Endodermal cell (in vitro differentiated cells): ENCODE measurements around the gene ANKMY1. TPM values are rescaled to one million over a fixed set of nuclear protein-coding genes. Genes with fewer than 3 reads are reported as not detected.

Experiments
- DNase-seq: peaks from one replicate; pipeline ENCODE4 v3.0.0-alpha.2; 2017
- H3K27ac ChIP-seq: 2 replicates; pipeline ENCODE4 v1.5.1; 2013; ENCODE audit warnings: mild to moderate bottlenecking, low read depth, low read length, moderate library complexity
- H3K27me3 ChIP-seq: 2 replicates; pipeline ENCODE4 v1.6.1; 2013; ENCODE audit warnings: mild to moderate bottlenecking, low read length, moderate library complexity; ENCODE audit not compliant: insufficient read depth, control insufficient read depth, poor library complexity, severe bottlenecking
- H3K36me3 ChIP-seq: 2 replicates; pipeline ENCODE4 v1.7.0; 2013; ENCODE audit warnings: mild to moderate bottlenecking, low read length, moderate library complexity; ENCODE audit not compliant: control insufficient read depth, insufficient read depth
- H3K4me1 ChIP-seq: one replicate; pipeline ENCODE4 v1.7.0; 2013; ENCODE audit warnings: low read length; ENCODE audit not compliant: control insufficient read depth, insufficient read depth
- H3K4me3 ChIP-seq: 2 replicates; pipeline ENCODE4 v1.5.1; 2013; ENCODE audit warnings: mild to moderate bottlenecking, low read length, moderate library complexity
- H3K9ac ChIP-seq: 2 replicates; pipeline ENCODE4 v1.6.1; 2013; ENCODE audit warnings: mild to moderate bottlenecking, low read length, moderate library complexity; ENCODE audit not compliant: poor library complexity, severe bottlenecking; ENCODE audit errors: extremely low read depth
- H3K9me3 ChIP-seq: 2 replicates; pipeline ENCODE4 v1.6.1; 2013; ENCODE audit warnings: mild to moderate bottlenecking, low read length, moderate library complexity; ENCODE audit not compliant: control insufficient read depth
- H3K27ac Mint-ChIP-seq: 2 replicates; pipeline ENCODE4 v1.8.0; 2020; ENCODE audit warnings: mixed read lengths
- H3K27me3 Mint-ChIP-seq: 2 replicates; pipeline ENCODE4 v1.8.0; 2021; ENCODE audit warnings: mild to moderate bottlenecking, mixed read lengths; ENCODE audit not compliant: insufficient read depth
- H3K36me3 Mint-ChIP-seq: 2 replicates; pipeline ENCODE4 v1.8.0; 2020; ENCODE audit warnings: low read depth, mixed read lengths
- H3K4me1 Mint-ChIP-seq: 2 replicates; pipeline ENCODE4 v1.8.0; 2020; ENCODE audit warnings: mixed read lengths
- H3K4me3 Mint-ChIP-seq: 2 replicates; pipeline ENCODE4 v1.8.0; 2020; ENCODE audit warnings: mild to moderate bottlenecking, moderate library complexity, mixed read lengths
- H3K9me3 Mint-ChIP-seq: 2 replicates; pipeline ENCODE4 v1.8.0; 2020; ENCODE audit warnings: mild to moderate bottlenecking, mixed read lengths
- CTCF ChIP-seq: fragments of 200-600 bp; sonication (generic); conservative IDR thresholded peaks from 2 replicates; pipeline ENCODE4 v1.5.0; 2021; ENCODE audit warnings: antibody characterized with exemption, mild to moderate bottlenecking
- WGBS, 2 experiments: methylation state at CpG; one replicate each; pipeline versions ENCODE4 v1.1.5 to v1.1.7; 2013; ENCODE audit warnings: missing lambda C conversion rate in 2 of 2, mixed read lengths in 1 of 2; ENCODE audit not compliant: insufficient coverage in 1 of 2, insufficient read length in 1 of 2; 5-methylcytosine and 5-hydroxymethylcytosine counted together
- total RNA-seq, 2 donors: library from RNA; stranded (reverse); fragmentation: NEBNext Ultra II Directional in 1 of 2; extraction: Animal tissue kit (Norgen Biotek cat#: 25700) in 1 of 2; gene quantifications; 2 replicates in 1 of 2; 3 replicates in 1 of 2; pipeline ENCODE4 v1.2.1, GENCODE V29; 2021

Gene ANKMY1
- total RNA-seq, 2 donors from 2014 or later, result 7.4 to 13.3 TPM

GRCh38 chr2:240462073-240462706 lies 95.6 kb downstream of the ANKMY1 start:
- Histone ChIP-seq H3K36me3 (peaks cover 4% of the 10 kb centered on the region), H3K9me3 (no peaks in the 10 kb centered on the region), H3K4me1 (peaks cover 4% of the 10 kb centered on the region), H3K9ac (no peak overlapping the region), H3K4me3 (no peak overlapping the region), H3K27me3 (no peaks in the 10 kb centered on the region), H3K27ac (no peak overlapping the region)
- peaks cover 4% of the 10 kb centered on the region for H3K4me1 Mint-ChIP-seq
- no peak overlapping the region for H3K4me3 Mint-ChIP-seq
- no peaks in the 10 kb centered on the region for H3K9me3 Mint-ChIP-seq
- H3K27me3 Mint-ChIP-seq, result no peaks in the 10 kb centered on the region
- TF ChIP-seq CTCF, result no peak
- DNase-seq, result peak; percentile 38
- H3K27ac Mint-ChIP-seq, result no peak overlapping the region
- peaks cover 19% of the 10 kb centered on the region for H3K36me3 Mint-ChIP-seq
- 93 to 98% methylated on average over 21 to 41 of the region's 41 CpGs for WGBS, 2 experiments

GRCh38 chr2:240461471-240462072 lies 96.2 kb downstream of the ANKMY1 start:
- peaks cover 4% of the 10 kb centered on the region for H3K36me3 ChIP-seq
- Mint-ChIP-seq H3K27me3 (no peaks in the 10 kb centered on the region), H3K27ac (no peak overlapping the region), H3K36me3 (peaks cover 19% of the 10 kb centered on the region), H3K4me1 (peaks cover 4% of the 10 kb centered on the region), H3K4me3 (no peak overlapping the region), H3K9me3 (no peaks in the 10 kb centered on the region)
- WGBS, 2 experiments, result 95% methylated on average over 15 to 17 of the region's 17 CpGs
- H3K4me3 ChIP-seq, result no peak overlapping the region
- H3K4me1 ChIP-seq, result peaks cover 7% of the 10 kb centered on the region
- DNase-seq, result no peak
- H3K9me3 ChIP-seq, result no peaks in the 10 kb centered on the region
- no peaks in the 10 kb centered on the region for H3K27me3 ChIP-seq
- TF ChIP-seq CTCF, result no peak
- H3K27ac ChIP-seq, result no peak overlapping the region
- no peak overlapping the region for H3K9ac ChIP-seq

GRCh38 chr2:240460781-240461431 lies 96.9 kb downstream of the ANKMY1 start:
- peaks cover 4% of the 10 kb centered on the region for H3K4me1 Mint-ChIP-seq
- 93 to 100% methylated on average over 7 to 16 of the region's 16 CpGs for WGBS, 2 experiments
- DNase-seq, result peak; percentile 64
- Histone ChIP-seq H3K27me3 (no peaks in the 10 kb centered on the region), H3K36me3 (peaks cover 4% of the 10 kb centered on the region), H3K4me3 (no peak overlapping the region), H3K9ac (no peak overlapping the region), H3K27ac (no peak overlapping the region), H3K9me3 (no peaks in the 10 kb centered on the region), H3K4me1 (peaks cover 7% of the 10 kb centered on the region)
- H3K36me3 Mint-ChIP-seq, result peaks cover 19% of the 10 kb centered on the region
- H3K27ac Mint-ChIP-seq, result no peak overlapping the region
- no peaks in the 10 kb centered on the region for H3K9me3 Mint-ChIP-seq
- H3K4me3 Mint-ChIP-seq, result no peak overlapping the region
- TF ChIP-seq CTCF, result peak; percentile 35
- no peaks in the 10 kb centered on the region for H3K27me3 Mint-ChIP-seq
